Endothelial cell of umbilical vein (primary cell): Measurements from ENCODE around the gene ALKBH6. TPM values are rescaled to one million over a fixed set of nuclear protein-coding genes. Genes with fewer than 3 reads are reported as not detected.

ENCODE experiments used
- BruUV-seq: library from RNA; stranded (reverse); fragments of 400-500 nt; replicated peaks from 2 replicates; lab custom pipeline; 2021; lab: Mats Ljungman, UMichigan
- CTCF ChIA-PET: fragments of 300-600, 350-600 bp; sonication (Branson Sonifier 250); formaldehyde crosslinking; loops from one replicate; lab custom pipeline; 2021; ENCODE audit warnings: antibody characterized with exemption, inconsistent platforms; lab: Charles Lee
- POLR2A ChIA-PET: fragments of 300-600, 350-600 bp; sonication (Branson Sonifier 250); formaldehyde crosslinking; loops from one replicate; lab custom pipeline; 2021; ENCODE audit warnings: antibody characterized with exemption, inconsistent platforms; lab: Charles Lee
- DNase-seq: peaks from one replicate; pipeline ENCODE4 v3.0.0-alpha.2; 2011; ENCODE audit warnings: low read depth, low spot score
- FAIRE-seq: peaks from 2 replicates; lab custom pipeline; 2011; peaks lifted over from hg19 to GRCh38; lab: Jason Lieb, UNC
- H2AFZ ChIP-seq: 2 replicates; pipeline ENCODE4 v1.6.0; 2012; ENCODE audit warnings: low read depth, low read length, control low read depth, inconsistent platforms
- H3K27ac ChIP-seq: 2 replicates; pipeline ENCODE4 v1.5.1; 2011; ENCODE audit warnings: low read depth, mild to moderate bottlenecking, control low read depth, low read length, moderate library complexity; ENCODE audit not compliant: insufficient read depth
- H3K27me3 ChIP-seq, 2 experiments: 2 replicates each; pipeline versions ENCODE4 v1.6.0 to v1.6.1; 2011; ENCODE audit warnings: low read length in 2 of 2, mixed read lengths in 1 of 2; ENCODE audit not compliant: control insufficient read depth in 2 of 2, insufficient read depth in 2 of 2
- H3K36me3 ChIP-seq, 2 experiments: 2 replicates in 1 of 2; 3 replicates in 1 of 2; pipeline ENCODE4 v1.5.1; 2011; ENCODE audit warnings: low read length in 2 of 2, mild to moderate bottlenecking in 1 of 2, moderate library complexity in 1 of 2; ENCODE audit not compliant: control insufficient read depth in 2 of 2, insufficient read depth in 2 of 2; ENCODE audit errors: extremely low read depth in 1 of 2
- H3K4me1 ChIP-seq: 3 replicates; pipeline ENCODE4 v1.5.1; 2011; ENCODE audit warnings: mild to moderate bottlenecking, low read length; ENCODE audit not compliant: control insufficient read depth, insufficient read depth; ENCODE audit errors: extremely low read depth
- H3K4me2 ChIP-seq: 2 replicates; pipeline ENCODE4 v1.6.1; 2011; ENCODE audit warnings: low read length, control low read depth, mixed read lengths; ENCODE audit not compliant: insufficient read depth
- H3K4me3 ChIP-seq, 3 experiments: fragments of 200-600 bp in 1 of 3; sonication (generic), shearing (Covaris generic) in 1 of 3; replicated peaks in 1 of 3; 2 replicates each; pipeline ENCODE4 v1.5.1; 2011 to 2016; ENCODE audit warnings: control low read depth in 3 of 3, low read length in 3 of 3, mild to moderate bottlenecking in 2 of 3, inconsistent platforms in 1 of 3, low read depth in 1 of 3, moderate library complexity in 1 of 3; ENCODE audit not compliant: insufficient read depth in 1 of 3
- H3K79me2 ChIP-seq: 2 replicates; pipeline ENCODE4 v1.6.0; 2012; ENCODE audit warnings: low read length, inconsistent platforms; ENCODE audit not compliant: control insufficient read depth, insufficient read depth
- H3K9ac ChIP-seq: replicated peaks from 2 replicates; pipeline ENCODE3; 2011; ENCODE audit warnings: low read length, control low read depth; ENCODE audit not compliant: insufficient read depth; ENCODE audit errors: extremely low read depth
- H3K9me1 ChIP-seq: replicated peaks from 3 replicates; pipeline ENCODE4 v1.6.0; 2011; ENCODE audit warnings: mild to moderate bottlenecking, low read length; ENCODE audit not compliant: control insufficient read depth, insufficient read depth; ENCODE audit errors: extremely low read depth
- H3K9me3 ChIP-seq: replicated peaks from 2 replicates; pipeline ENCODE4 v1.5.1; 2012; ENCODE audit warnings: low read length, inconsistent platforms; ENCODE audit not compliant: control insufficient read depth, insufficient read depth
- H4K20me1 ChIP-seq: replicated peaks from 2 replicates; pipeline ENCODE3; 2011; ENCODE audit warnings: mild to moderate bottlenecking, low read length; ENCODE audit not compliant: control insufficient read depth, insufficient read depth; ENCODE audit errors: extremely low read depth
- CTCF ChIP-seq, 2 donors: IDR thresholded peaks; 1 replicate in 1 of 2; 2 replicates in 1 of 2; pipeline ENCODE4 v1.5.1; 2011; ENCODE audit warnings: low read length in 2 of 2, mild to moderate bottlenecking in 2 of 2, moderate library complexity in 2 of 2, control low read depth in 1 of 2, inconsistent platforms in 1 of 2, low read depth in 1 of 2; ENCODE audit not compliant: insufficient read depth in 1 of 2; ENCODE audit errors: extremely low read depth in 1 of 2
- EZH2 ChIP-seq: IDR thresholded peaks from 2 replicates; pipeline ENCODE4 v1.6.1; 2012; ENCODE audit warnings: borderline replicate concordance, low read depth, mild to moderate bottlenecking, moderate library complexity, low read length, inconsistent platforms; ENCODE audit not compliant: severe bottlenecking
- FOS ChIP-seq: IDR thresholded peaks from 2 replicates; pipeline ENCODE4 v1.6.1; 2011; ENCODE audit warnings: mild to moderate bottlenecking, low read length, moderate library complexity, borderline replicate concordance; ENCODE audit not compliant: insufficient read depth
- GATA2 ChIP-seq: IDR thresholded peaks from 2 replicates; pipeline ENCODE4 v1.7.0; 2011; ENCODE audit warnings: low read depth, mild to moderate bottlenecking, moderate library complexity, mixed read lengths, low read length; ENCODE audit not compliant: insufficient read length, insufficient read depth
- JUN ChIP-seq: IDR thresholded peaks from 2 replicates; pipeline ENCODE4 v1.6.1; 2011; ENCODE audit warnings: borderline replicate concordance, low read depth; ENCODE audit not compliant: insufficient read length, insufficient read depth
- MAX ChIP-seq: IDR thresholded peaks from 2 replicates; pipeline ENCODE4 v1.6.1; 2011; ENCODE audit not compliant: insufficient read depth, insufficient read length
- MYC ChIP-seq: IDR thresholded peaks from one replicate; pipeline ENCODE4 v1.6.1; 2011; ENCODE audit warnings: mild to moderate bottlenecking, low read depth, low read length
- POLR2A ChIP-seq: IDR thresholded peaks from 2 replicates; pipeline ENCODE4 v1.6.1; 2012; ENCODE audit warnings: low read depth, mild to moderate bottlenecking, control low read depth, low read length
- POLR2AphosphoS5 ChIP-seq: IDR thresholded peaks from 2 replicates; pipeline ENCODE4 v1.6.1; 2012; ENCODE audit warnings: low read depth, mild to moderate bottlenecking, control low read depth, low read length, moderate library complexity; ENCODE audit not compliant: insufficient read depth
- dilution Hi-C: fragments of 300-500 bp; cut with MboI; formaldehyde crosslinking; loops from one replicate; pipeline ENCODE4 v1.15.0; 2019; ENCODE audit warnings: low sequenced_read_pairs; ENCODE audit not compliant: extremely low pct_ligation_motif_present
- intact Hi-C: fragments of 100-400 bp; cut with micrococcal nuclease; formaldehyde crosslinking; loops from one replicate; pipeline ENCODE4 v1.10.0; 2022
- polyA plus RNA-seq, 4 experiments: library from polyadenylated mRNA; depleted of rRNA in 3 of 4; stranded (reverse) in 3 of 4; unstranded in 1 of 4; fragments of >200 nt; gene quantifications; 2 replicates each; pipeline versions ENCODE4 v1.2.1 to v1.2.3, GENCODE V29; 2011 to 2012; ENCODE audit warnings: missing spikeins in 1 of 4
- total RNA-seq: library from RNA; stranded (reverse); gene quantifications from 2 replicates; pipeline ENCODE4 v1.2.3, GENCODE V29; 2021

Gene ALKBH6
- total and polyA plus RNA-seq, 2 donors (not counting 3 experiments of a cell fraction or from before 2014, with no cell fraction given), result 17.3 to 26.7 TPM

- Histone ChIP-seq H4K20me1 (no peaks in the 10 kb centered on the region), H3K27me3 (no peaks in the 10 kb centered on the region), H2AFZ (no peak overlapping the region), H3K36me3 (no peaks in the 10 kb centered on the region), H3K9me3 (no peaks in the 10 kb centered on the region), H3K9me1 (no peaks in the 10 kb centered on the region), H3K4me3 (no peak overlapping the region), H3K4me2 (no peak overlapping the region), H3K79me2 (peaks cover 14% of the 10 kb centered on the region), H3K9ac (no peak overlapping the region), H3K27ac (no peak overlapping the region), H3K4me1 (peaks cover 16% of the 10 kb centered on the region)
- intact Hi-C loops (no loop called here), dilution Hi-C loops (no loop called here)
- FAIRE-seq (no peak), DNase-seq (no peak)
- ChIA-PET POLR2A (no interaction called here), CTCF (no interaction called here)
- no TSS peak for BruUV-seq
- TF ChIP-seq CTCF (IDR thresholded peaks at IDR 0.05; ENCODE audit: extremely low read depth in 1 of 2, insufficient read depth in 1 of 2, low read depth in 1 of 2, low read length in 2 of 2) (no peak), EZH2 (no peak), GATA2 (no peak), MYC (no peak), MAX (no peak), POLR2A (no peak), JUN (no peak), FOS (no peak), POLR2AphosphoS5 (no peak)
These were observed 37.6 kb upstream of the ALKBH6 start for GRCh38 chr19:36051637-36052036.
